DMS53 treated with DMSO at 0.1 percent for 48 hours (cell line): ENCODE measurements around the gene ZNF593OS.

Experiments used
- DNase-seq: peaks from one replicate; lab custom pipeline; 2025; ENCODE audit not compliant: unreplicated experiment; lab: John Stamatoyannopoulos, UW

Gene ZNF593OS

GRCh38 chr1:26127235-26128163, 44.1 kb downstream of the ZNF593OS start:
- DNase-seq = no peak

GRCh38 chr1:26126321-26127084, 45.1 kb downstream of the ZNF593OS start:
- DNase-seq = peak; percentile 65

DNA sequence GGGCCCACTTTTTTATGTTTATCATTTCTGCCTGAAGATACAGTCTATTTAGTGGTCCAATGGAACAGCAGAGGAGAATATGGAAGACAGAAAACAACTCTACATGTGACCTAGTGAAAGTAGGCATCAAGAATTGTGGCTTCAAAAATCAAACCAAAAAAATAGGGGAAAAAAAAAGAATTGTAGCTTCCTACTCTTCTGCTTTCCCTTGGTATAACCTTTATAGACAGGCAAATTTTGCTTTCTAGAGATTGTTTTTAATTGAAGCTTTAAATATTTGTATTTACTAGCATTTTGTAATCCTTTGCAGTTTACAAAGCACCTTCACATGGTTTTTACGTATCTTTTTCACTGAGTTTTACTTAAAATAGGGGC, 45.7 kb downstream of the ZNF593OS start:
- DNase-seq = no peak

GRCh38 chr1:26125382-26125781, 46.2 kb downstream of the ZNF593OS start:
- DNase-seq = no peak

GRCh38 chr1:26124418-26125331, 47.0 kb downstream of the ZNF593OS start:
- DNase-seq = no peak

- no peak for DNase-seq
Observed at GRCh38 chr1:26122988-26123973, 48.4 kb downstream of the ZNF593OS start.

GRCh38 chr1:26121854-26122773, 49.5 kb downstream of the ZNF593OS start:
- no peak for DNase-seq

DNA sequence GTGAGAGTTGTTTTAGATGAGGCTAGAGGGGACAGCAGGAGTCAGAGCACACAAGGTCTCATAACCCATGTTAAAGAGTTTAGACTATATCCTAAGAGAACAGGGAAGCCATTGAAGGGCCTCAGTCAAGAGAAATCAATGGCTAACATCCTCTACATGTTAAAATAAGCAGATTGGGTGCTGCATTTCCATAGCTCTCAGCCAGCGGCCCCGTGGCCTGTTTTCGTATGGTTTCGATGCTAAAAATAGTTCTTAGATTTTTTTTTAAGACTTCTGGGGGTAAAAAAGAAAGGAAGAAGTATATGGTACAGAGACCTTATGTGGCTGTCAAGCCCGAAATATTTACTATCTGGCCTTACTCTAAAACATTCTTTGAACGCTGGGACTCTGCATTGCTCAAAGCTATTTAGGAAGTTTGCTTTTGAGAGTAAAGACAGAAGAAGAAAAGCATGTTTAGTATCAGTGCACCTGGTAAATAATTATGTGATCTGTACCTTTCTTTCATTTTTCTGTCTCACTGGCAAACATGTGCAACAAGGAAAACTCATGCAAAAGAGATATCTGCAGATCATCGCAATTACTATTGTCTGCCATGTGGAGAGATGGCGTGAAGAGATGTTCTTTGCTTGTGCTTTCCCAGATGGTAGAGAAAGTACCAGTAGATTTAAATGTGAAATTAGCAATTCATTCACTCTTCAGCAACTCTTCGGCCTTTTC, 51.6 kb downstream of the ZNF593OS start:
- DNase-seq = no peak
